ENCODE measurements around the gene TEX35. TPM values are rescaled to one million over a fixed set of nuclear protein-coding genes. Genes with fewer than 3 reads are reported as not detected.

The TEX35 gene
- total RNA-seq (2021; fragmentation: NEBNext Ultra II Directional; extraction: Animal tissue kit (Norgen Biotek cat#: 25700)): under 1 TPM in 1 of 6 experiments, not detected in 5; 0.10 TPM
- long read RNA-seq: 0 reads

DNA sequence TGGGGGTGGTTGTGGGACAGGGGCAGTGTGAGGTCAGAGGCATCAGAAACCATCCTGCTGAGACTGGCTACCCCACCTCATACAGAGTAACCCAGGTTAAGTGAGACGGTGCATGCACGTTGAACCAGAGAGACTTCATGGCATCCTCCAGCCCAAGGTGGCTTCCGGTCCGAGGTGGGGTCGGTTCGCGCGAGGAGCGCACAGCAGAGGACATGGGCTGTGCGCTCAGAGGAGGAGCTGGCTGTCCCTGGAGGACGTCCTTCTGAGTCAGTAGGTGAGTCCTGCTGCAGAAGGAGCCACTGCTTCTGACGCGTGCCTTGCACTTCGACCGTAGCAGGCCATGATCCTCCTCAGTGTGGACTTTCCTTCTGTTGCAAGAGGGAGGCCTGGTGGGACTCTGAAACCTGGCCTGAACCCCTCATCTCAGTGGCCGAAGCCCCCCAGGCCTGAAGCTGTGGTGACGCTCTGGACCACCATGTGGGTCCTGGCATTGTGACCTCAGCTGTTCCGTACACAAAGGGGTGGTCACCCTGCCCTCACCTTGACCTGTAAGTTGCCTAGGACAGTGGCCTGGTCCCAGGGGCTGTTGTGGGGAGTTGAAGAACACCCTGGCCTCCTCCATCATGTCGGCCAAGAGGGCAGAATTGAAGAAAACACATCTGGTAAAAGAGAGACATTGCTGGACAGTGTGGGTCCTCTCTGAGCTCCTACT, at the start of gene TEX35:
TEX35 (plus strand) TSS at position 544 of the 712 bp plus-strand sequence; CDS start at position 624, 80 bp downstream.
- no peaks in the 10 kb centered on the region for H3K36me3 Mint-ChIP-seq (ENCODE audit: low read depth)
- peaks cover 8% of the 10 kb centered on the region for H3K27me3 Mint-ChIP-seq (ENCODE audit: insufficient read depth)
- no peaks in the 10 kb centered on the region; the same call in 1 of the 2 replicates for H3K4me1 Mint-ChIP-seq (ENCODE audit: low read depth)
- H3K4me3 Mint-ChIP-seq: no peak within 1 kb of the TSS
- no peaks in the 10 kb centered on the region for H3K9me3 Mint-ChIP-seq
- no peak within 1 kb of the TSS for H3K27ac Mint-ChIP-seq
- TF ChIP-seq CTCF (IDR thresholded peaks at IDR 0.05): no peak
- no peak for DNase-seq

GRCh38 chr1:178464141-178464540, 48.8 kb upstream of the TEX35 start:
- Mint-ChIP-seq H3K9me3 (no peaks in the 10 kb centered on the region), H3K4me3 (peak overlapping the region; percentile 24; the same call in 1 of the 2 replicates), H3K36me3 (ENCODE audit: low read depth) (peaks cover 26% of the 10 kb centered on the region), H3K4me1 (ENCODE audit: low read depth) (peaks cover 34% of the 10 kb centered on the region), H3K27ac (no peak overlapping the region), H3K27me3 (ENCODE audit: insufficient read depth) (peaks cover 3% of the 10 kb centered on the region; the same call in 1 of the 2 replicates)
- no peak for DNase-seq
- TF ChIP-seq CTCF (IDR thresholded peaks at IDR 0.05): no peak

DNA sequence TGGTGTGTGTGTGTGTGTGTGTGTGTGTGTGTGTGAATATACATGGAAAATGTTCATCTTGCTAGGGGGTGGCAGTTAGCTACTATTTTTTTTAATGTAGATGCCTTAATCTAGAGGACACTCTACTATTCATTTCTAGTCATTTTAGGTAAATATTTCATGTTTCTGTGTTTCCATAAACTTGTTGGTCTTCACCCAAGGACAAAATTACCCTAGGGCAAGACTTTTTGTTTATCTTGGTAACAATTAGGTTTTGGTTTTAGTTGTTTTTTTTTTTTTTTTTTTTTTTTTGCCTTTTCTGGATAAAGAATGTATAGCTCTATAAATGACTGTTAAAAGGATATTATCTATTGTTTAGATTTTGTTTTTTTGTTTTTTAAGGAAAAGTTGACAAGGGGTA, 48.3 kb upstream of the TEX35 start:
- Mint-ChIP-seq H3K4me3 (no peak overlapping the region), H3K4me1 (ENCODE audit: low read depth) (peaks cover 34% of the 10 kb centered on the region), H3K36me3 (ENCODE audit: low read depth) (peaks cover 26% of the 10 kb centered on the region), H3K27me3 (ENCODE audit: insufficient read depth) (peaks cover 3% of the 10 kb centered on the region; the same call in 1 of the 2 replicates), H3K27ac (peak overlapping the region; percentile 47; the same call in 1 of the 2 replicates), H3K9me3 (no peaks in the 10 kb centered on the region)
- TF ChIP-seq CTCF (IDR thresholded peaks at IDR 0.05): no peak
- no peak for DNase-seq

DNA sequence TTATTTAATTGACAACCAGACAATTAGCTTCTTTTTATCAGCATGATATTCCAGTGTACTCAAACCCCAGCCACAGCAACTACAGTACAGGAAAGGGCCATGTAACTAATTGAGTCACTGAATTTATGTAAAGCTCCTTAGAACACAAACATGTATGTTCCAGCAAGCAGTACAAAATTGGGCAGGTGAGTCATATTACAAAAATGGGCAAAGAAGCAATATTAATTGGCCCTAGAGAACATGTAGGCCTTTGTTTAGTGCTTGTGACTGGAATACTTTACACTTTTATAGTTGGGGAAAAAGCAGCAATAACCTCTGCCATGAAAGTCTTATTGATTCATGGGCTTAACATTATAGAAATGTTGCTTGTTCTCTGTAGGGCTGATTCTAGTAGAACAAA, 47.9 kb upstream of the TEX35 start:
- Mint-ChIP-seq H3K27ac (peak overlapping the region; percentile 47), H3K4me3 (no peak overlapping the region), H3K4me1 (ENCODE audit: low read depth) (peaks cover 29% of the 10 kb centered on the region), H3K36me3 (ENCODE audit: low read depth) (peaks cover 26% of the 10 kb centered on the region), H3K9me3 (no peaks in the 10 kb centered on the region), H3K27me3 (ENCODE audit: insufficient read depth) (peaks cover 3% of the 10 kb centered on the region; the same call in 1 of the 2 replicates)
- peak; percentile 53 for DNase-seq
- no peak for TF ChIP-seq CTCF (IDR thresholded peaks at IDR 0.05)

DNA sequence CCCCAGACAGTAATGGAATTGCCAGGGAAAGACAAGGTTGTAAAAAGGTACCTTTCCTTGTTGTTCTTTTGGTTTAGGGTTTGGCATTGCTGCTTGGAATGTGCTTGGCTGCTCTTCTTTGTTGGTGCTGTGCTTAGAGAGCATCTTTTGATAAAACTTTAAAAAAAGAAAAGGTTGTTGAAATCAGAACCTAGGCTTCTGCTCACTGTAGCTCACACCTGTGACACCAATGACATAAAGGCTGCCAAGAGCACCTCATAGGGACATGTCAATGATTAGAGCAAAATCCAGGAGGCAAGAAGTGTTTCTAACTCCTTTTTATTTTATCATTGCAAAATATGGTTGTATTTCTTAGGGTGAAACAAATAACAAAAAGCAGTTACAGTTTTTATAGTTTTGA, 45.1 kb upstream of the TEX35 start:
- Mint-ChIP-seq H3K4me1 (ENCODE audit: low read depth) (peaks cover 20% of the 10 kb centered on the region), H3K27me3 (ENCODE audit: insufficient read depth) (peaks cover 1% of the 10 kb centered on the region; the same call in 1 of the 2 replicates), H3K36me3 (ENCODE audit: low read depth) (peaks cover 31% of the 10 kb centered on the region), H3K4me3 (no peak overlapping the region), H3K27ac (no peak overlapping the region), H3K9me3 (no peaks in the 10 kb centered on the region)
- no peak for TF ChIP-seq CTCF (IDR thresholded peaks at IDR 0.05)
- no peak for DNase-seq

Measured in HFFc6 (cell line).